MM.1S (cell line): ENCODE results near the gene TXNIP.

Source experiments
- EZH2 ChIP-seq: fragments of 300-600 bp; sonication (generic); optimal IDR thresholded peaks from 2 replicates; pipeline ENCODE3; 2017; ENCODE audit warnings: low read depth, mild to moderate bottlenecking, antibody characterized with exemption, low read length, mixed read lengths
- EZH2phosphoT487 ChIP-seq: fragments of 300-600 bp; sonication (generic); IDR thresholded peaks from 2 replicates; pipeline ENCODE4 v1.6.1; 2018; ENCODE audit warnings: antibody characterized with exemption, low read length

DNA sequence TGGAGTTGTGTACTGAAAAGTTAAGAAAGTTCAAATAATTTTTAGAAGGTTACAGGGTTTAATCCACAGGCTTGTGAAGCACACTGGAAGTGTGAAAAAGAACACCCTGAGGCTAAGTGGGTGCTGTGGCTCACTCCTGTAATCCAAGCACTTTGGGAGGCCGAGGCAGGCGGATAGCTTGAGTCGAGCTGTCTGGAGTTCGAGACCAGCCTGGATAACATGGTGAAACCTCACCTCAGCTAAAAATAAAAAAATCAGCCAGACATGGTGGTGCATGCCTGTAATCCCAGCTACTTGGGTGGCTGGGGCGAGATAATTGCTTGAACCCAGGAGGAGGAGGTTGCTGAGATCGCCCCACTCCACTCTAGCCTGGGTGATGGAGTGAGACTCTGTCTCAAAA, 9.8 kb downstream of the TXNIP start:
- TF ChIP-seq EZH2 = no peak
- no peak for TF ChIP-seq EZH2phosphoT487
